Activated CD4-positive, alpha-beta T cell treated with anti-CD3 and anti-CD28 coated beads for 36 hours (primary cell): ENCODE results near the gene ADAMTS14. TPM values are rescaled to one million over a fixed set of nuclear protein-coding genes. Genes with fewer than 3 reads are reported as not detected.

Source experiments
- ATAC-seq: fragments of 200-7000 bp; cut with Tn5 transposase; one replicate; pipeline ENCODE4 v1.10.0; 2021; ENCODE audit warnings: mild to moderate bottlenecking, moderate library complexity
- CTCF ChIA-PET: fragments of 350-600 bp; sonication (Branson Sonifier 250); formaldehyde crosslinking; loops from one replicate; lab custom pipeline; 2021; ENCODE audit warnings: antibody characterized with exemption; lab: Charles Lee
- POLR2A ChIA-PET: fragments of 350-600 bp; sonication (Branson Sonifier 250); formaldehyde crosslinking; loops from one replicate; lab custom pipeline; 2021; ENCODE audit warnings: antibody characterized with exemption, inconsistent platforms; lab: Charles Lee
- DNase-seq: peaks from one replicate; pipeline ENCODE4 v3.0.0-alpha.2; 2020
- H3K27ac Mint-ChIP-seq: one replicate; pipeline ENCODE4 v1.8.0; 2021; ENCODE audit warnings: mixed read lengths
- H3K27me3 Mint-ChIP-seq: one replicate; pipeline ENCODE4 v1.8.0; 2021; ENCODE audit warnings: mixed read lengths
- H3K36me3 Mint-ChIP-seq: one replicate; pipeline ENCODE4 v1.8.0; 2021; ENCODE audit warnings: low read depth, mixed read lengths
- H3K4me1 Mint-ChIP-seq: one replicate; pipeline ENCODE4 v1.8.0; 2021; ENCODE audit warnings: mixed read lengths
- H3K4me3 Mint-ChIP-seq: one replicate; pipeline ENCODE4 v1.8.0; 2021; ENCODE audit warnings: mild to moderate bottlenecking, moderate library complexity, mixed read lengths
- H3K9me3 Mint-ChIP-seq: one replicate; pipeline ENCODE4 v1.8.0; 2021; ENCODE audit warnings: low read depth, mixed read lengths
- intact Hi-C, 2 experiments: fragments of 100-400 bp; cut with DNase I in 1 of 2; cut with micrococcal nuclease in 1 of 2; formaldehyde crosslinking; loops; one replicate each; pipeline versions ENCODE4 v1.14.2 to v1.15.1; 2022 to 2024; cut with DNase I, micrococcal nuclease
- total RNA-seq, 2 experiments: library from RNA; stranded (reverse); gene quantifications; one replicate each; pipeline ENCODE4 v1.2.3, GENCODE V29; 2021

The ADAMTS14 gene
- total RNA-seq, 2 experiments from 2014 or later, result not detected

- H3K27me3 Mint-ChIP-seq, result no peaks in the 10 kb centered on the region
- H3K9me3 Mint-ChIP-seq, result no peaks in the 10 kb centered on the region
- ChIA-PET POLR2A (no interaction called here), CTCF (no interaction called here)
- ATAC-seq (no peak), DNase-seq (no peak)
- no peak overlapping the region for H3K4me3 Mint-ChIP-seq
- H3K4me1 Mint-ChIP-seq, result no peaks in the 10 kb centered on the region
- H3K36me3 Mint-ChIP-seq, result no peaks in the 10 kb centered on the region
- intact Hi-C loops, result no loop called here
- no peak overlapping the region for H3K27ac Mint-ChIP-seq
Observed at GRCh38 chr10:70698211-70698610, 25.9 kb downstream of the ADAMTS14 start.

GRCh38 chr10:70699063-70699658 is 26.9 kb downstream of the ADAMTS14 start:
- POLR2A ChIA-PET, result no interaction called here
- H3K4me1 Mint-ChIP-seq, result no peaks in the 10 kb centered on the region
- CTCF ChIA-PET, result no interaction called here
- H3K27me3 Mint-ChIP-seq, result no peaks in the 10 kb centered on the region
- no peaks in the 10 kb centered on the region for H3K36me3 Mint-ChIP-seq
- DNase-seq (no peak), ATAC-seq (no peak)
- intact Hi-C loops, result no loop called here
- H3K27ac Mint-ChIP-seq, result no peak overlapping the region
- H3K9me3 Mint-ChIP-seq, result no peaks in the 10 kb centered on the region
- no peak overlapping the region for H3K4me3 Mint-ChIP-seq

DNA sequence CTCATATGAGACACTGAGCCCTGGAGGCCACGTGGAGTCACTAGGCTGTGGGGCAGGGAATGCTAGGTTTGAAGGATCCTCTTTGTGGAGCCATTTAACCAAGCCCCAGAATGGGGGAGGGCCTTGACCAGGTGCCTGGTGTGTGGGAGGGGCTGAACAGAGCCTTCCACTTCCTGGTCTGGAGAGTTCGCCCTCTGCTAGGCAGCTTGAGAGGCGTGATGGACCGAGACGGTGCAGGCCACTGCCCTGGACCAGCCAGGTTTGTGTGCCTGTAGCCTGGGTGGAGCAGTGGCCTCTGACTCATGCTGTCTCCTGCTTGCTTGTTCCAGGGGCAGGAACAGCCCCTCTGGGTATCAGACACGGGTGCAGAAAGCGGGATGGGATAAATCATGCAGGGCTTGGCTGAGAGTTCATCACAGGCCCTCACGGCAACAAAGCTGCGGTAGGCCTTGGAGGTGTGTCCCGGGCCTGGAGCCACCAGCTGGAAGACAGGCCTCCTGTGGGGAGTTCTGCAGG is 27.4 kb downstream of the ADAMTS14 start:
- no peak for DNase-seq
- no peaks in the 10 kb centered on the region for H3K9me3 Mint-ChIP-seq
- no peak overlapping the region for H3K27ac Mint-ChIP-seq
- ATAC-seq, result no peak
- H3K27me3 Mint-ChIP-seq, result no peaks in the 10 kb centered on the region
- intact Hi-C loops, result no loop called here
- H3K36me3 Mint-ChIP-seq, result no peaks in the 10 kb centered on the region
- H3K4me3 Mint-ChIP-seq, result no peak overlapping the region
- ChIA-PET POLR2A (no interaction called here), CTCF (no interaction called here)
- no peaks in the 10 kb centered on the region for H3K4me1 Mint-ChIP-seq

DNA sequence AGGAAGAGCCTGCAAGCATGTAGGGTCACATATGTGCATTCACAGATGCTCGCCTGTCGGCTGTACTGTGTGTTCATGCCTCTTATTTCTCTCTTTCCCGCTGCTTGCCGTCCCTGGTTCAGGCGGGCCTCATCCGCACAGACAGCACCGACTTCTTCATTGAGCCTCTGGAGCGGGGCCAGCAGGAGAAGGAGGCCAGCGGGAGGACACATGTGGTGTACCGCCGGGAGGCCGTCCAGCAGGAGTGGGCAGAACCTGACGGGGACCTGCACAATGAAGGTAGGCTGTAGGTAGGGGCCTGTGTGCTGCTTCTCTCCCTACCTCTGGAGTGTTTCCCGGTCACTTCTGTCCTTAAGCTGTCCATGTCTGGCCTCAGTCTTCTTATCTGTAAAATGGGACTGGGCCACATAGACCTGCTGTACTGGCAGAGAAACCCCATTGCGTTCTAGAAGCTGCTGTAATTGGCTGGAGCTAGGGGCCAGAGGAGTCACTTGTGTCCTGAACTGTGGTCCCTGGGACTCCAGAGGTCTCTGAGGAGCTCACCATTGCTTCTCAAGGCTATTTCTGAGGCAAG is 30.0 kb downstream of the ADAMTS14 start:
- no peak overlapping the region for H3K4me3 Mint-ChIP-seq
- H3K4me1 Mint-ChIP-seq, result no peaks in the 10 kb centered on the region
- ATAC-seq (no peak), DNase-seq (no peak)
- H3K36me3 Mint-ChIP-seq, result no peaks in the 10 kb centered on the region
- no peak overlapping the region for H3K27ac Mint-ChIP-seq
- ChIA-PET CTCF (interaction anchor here (0.7 kb wide), 1 partner anchor 10 kb away, joined by 5 read pairs; no protein-coding TSS in a partner anchor), POLR2A (no interaction called here)
- intact Hi-C loops, result no loop called here
- H3K27me3 Mint-ChIP-seq, result no peaks in the 10 kb centered on the region
- H3K9me3 Mint-ChIP-seq, result no peaks in the 10 kb centered on the region

DNA sequence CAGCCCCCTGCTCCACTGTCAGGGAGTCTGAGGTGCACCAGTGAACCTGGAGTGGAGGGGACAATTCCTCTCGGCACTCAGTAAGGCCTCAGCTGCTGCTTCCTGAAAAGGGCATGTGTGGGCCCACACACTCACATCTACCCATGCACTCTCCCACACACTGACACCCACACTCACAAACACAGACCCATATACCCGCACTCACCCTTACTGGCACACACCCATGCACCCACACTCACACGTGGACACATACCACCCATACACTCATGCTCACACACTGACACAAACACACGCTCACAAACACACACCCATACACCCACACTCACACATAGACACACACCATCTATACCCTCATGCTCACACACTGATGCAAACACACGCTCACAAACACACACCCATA is 31.9 kb downstream of the ADAMTS14 start:
- H3K4me1 Mint-ChIP-seq, result no peaks in the 10 kb centered on the region
- no peak overlapping the region for H3K4me3 Mint-ChIP-seq
- no peaks in the 10 kb centered on the region for H3K36me3 Mint-ChIP-seq
- DNase-seq (no peak), ATAC-seq (no peak)
- POLR2A ChIA-PET, result no interaction called here
- intact Hi-C loops, result no loop called here
- H3K27ac Mint-ChIP-seq, result no peak overlapping the region
- no peaks in the 10 kb centered on the region for H3K9me3 Mint-ChIP-seq
- CTCF ChIA-PET, result no interaction called here
- H3K27me3 Mint-ChIP-seq, result no peaks in the 10 kb centered on the region

GRCh38 chr10:70705121-70705861 is 33.0 kb downstream of the ADAMTS14 start:
- intact Hi-C loops, result no loop called here
- no peaks in the 10 kb centered on the region for H3K27me3 Mint-ChIP-seq
- ATAC-seq (no peak), DNase-seq (no peak)
- H3K4me1 Mint-ChIP-seq, result no peaks in the 10 kb centered on the region
- no peak overlapping the region for H3K27ac Mint-ChIP-seq
- no peaks in the 10 kb centered on the region for H3K36me3 Mint-ChIP-seq
- POLR2A ChIA-PET, result no interaction called here
- no peaks in the 10 kb centered on the region for H3K9me3 Mint-ChIP-seq
- no peak overlapping the region for H3K4me3 Mint-ChIP-seq
- CTCF ChIA-PET, result no interaction called here

DNA sequence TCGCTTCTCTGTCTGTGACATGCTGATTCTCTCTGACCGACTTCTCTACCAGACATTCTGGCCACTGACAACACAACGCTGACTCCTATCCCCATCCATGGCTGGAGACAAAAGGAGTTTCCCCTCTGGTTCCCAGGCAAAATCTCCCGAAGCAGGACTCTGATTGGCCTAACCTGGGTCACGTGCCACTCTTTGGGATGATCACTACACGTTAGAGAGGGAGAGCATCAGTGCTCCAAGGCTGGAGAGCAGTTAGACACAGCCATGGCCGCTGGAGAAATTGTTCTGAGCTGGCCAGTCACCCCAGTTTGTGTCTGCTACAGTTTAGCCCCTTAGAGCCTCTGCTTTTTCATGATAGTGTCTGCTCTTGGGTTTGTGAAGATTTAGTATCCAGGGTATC is 38.9 kb downstream of the ADAMTS14 start:
- ChIA-PET POLR2A (no interaction called here), CTCF (no interaction called here)
- H3K4me3 Mint-ChIP-seq, result no peak overlapping the region
- no peak for ATAC-seq
- no peaks in the 10 kb centered on the region for H3K27me3 Mint-ChIP-seq
- intact Hi-C loops, result no loop called here
- H3K36me3 Mint-ChIP-seq, result no peaks in the 10 kb centered on the region
- H3K4me1 Mint-ChIP-seq, result no peaks in the 10 kb centered on the region
- H3K9me3 Mint-ChIP-seq, result no peaks in the 10 kb centered on the region
- no peak for DNase-seq
- H3K27ac Mint-ChIP-seq, result no peak overlapping the region

DNA sequence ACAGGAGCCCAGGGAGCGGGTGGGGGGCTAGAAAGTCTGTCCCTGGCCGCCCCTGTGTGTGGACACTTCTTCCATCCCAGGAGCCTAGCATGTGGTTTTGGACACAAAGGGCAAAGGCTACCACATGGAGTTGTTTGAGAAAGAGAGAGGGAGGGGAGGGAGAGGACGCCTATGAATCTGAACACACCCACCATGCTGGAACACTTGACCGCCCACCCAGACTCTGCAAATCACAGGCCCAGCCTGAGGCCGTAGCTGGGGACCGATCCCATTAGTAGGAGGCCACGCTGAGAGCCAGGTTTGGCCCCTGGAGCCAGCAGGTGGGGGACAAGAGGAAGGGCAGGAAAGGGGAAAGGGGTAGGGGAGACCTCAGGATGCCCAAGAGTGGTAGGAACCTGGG is 39.6 kb downstream of the ADAMTS14 start:
- H3K4me3 Mint-ChIP-seq, result no peak overlapping the region
- ATAC-seq (no peak), DNase-seq (no peak)
- H3K4me1 Mint-ChIP-seq, result no peaks in the 10 kb centered on the region
- intact Hi-C loops, result no loop called here
- POLR2A ChIA-PET, result no interaction called here
- no peaks in the 10 kb centered on the region for H3K9me3 Mint-ChIP-seq
- no peaks in the 10 kb centered on the region for H3K36me3 Mint-ChIP-seq
- CTCF ChIA-PET, result no interaction called here
- H3K27ac Mint-ChIP-seq, result no peak overlapping the region
- no peaks in the 10 kb centered on the region for H3K27me3 Mint-ChIP-seq

- CTCF ChIA-PET, result interaction anchor here (1.2 kb wide), 1 partner anchor 164 kb away, joined by 4 read pairs; no protein-coding TSS in a partner anchor
- POLR2A ChIA-PET, result no interaction called here
Observed at GRCh38 chr10:70714245-70714644, 41.9 kb downstream of the ADAMTS14 start.

DNA sequence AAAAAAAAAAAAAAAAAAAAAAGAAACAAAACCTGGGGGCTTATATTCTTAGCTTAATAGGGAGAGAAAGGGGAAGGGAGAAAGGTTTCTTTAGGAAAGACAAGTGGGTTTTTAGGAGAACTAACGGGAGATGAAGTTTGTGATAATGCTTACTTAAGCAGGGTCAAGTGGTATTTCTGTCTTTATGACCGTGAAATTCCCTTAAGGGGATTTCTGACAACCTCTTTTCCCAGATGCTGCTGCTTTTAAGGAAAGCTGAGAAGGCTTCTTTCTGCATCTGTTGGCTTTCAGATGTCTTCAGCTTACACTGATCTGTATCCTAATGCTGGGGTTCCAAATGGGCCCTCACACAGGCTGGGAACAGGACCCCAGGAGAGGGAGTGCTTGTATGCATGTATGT is 42.6 kb downstream of the ADAMTS14 start:
- Mint-ChIP-seq H3K9me3 (no peaks in the 10 kb centered on the region), H3K36me3 (no peaks in the 10 kb centered on the region), H3K4me1 (no peaks in the 10 kb centered on the region), H3K27me3 (no peaks in the 10 kb centered on the region), H3K4me3 (no peak overlapping the region), H3K27ac (no peak overlapping the region)
- intact Hi-C loops, result no loop called here
- no peak for DNase-seq
- CTCF ChIA-PET, result no interaction called here
- POLR2A ChIA-PET, result no interaction called here
- ATAC-seq, result no peak

More at GRCh38 chr10:70714245-70714644, 41.9 kb downstream of the ADAMTS14 start:
- Mint-ChIP-seq H3K36me3 (no peaks in the 10 kb centered on the region), H3K4me3 (no peak overlapping the region), H3K27me3 (no peaks in the 10 kb centered on the region), H3K4me1 (no peaks in the 10 kb centered on the region), H3K9me3 (no peaks in the 10 kb centered on the region), H3K27ac (no peak overlapping the region)
- ATAC-seq (no peak), DNase-seq (no peak)
- intact Hi-C loops, result no loop called here

DNA sequence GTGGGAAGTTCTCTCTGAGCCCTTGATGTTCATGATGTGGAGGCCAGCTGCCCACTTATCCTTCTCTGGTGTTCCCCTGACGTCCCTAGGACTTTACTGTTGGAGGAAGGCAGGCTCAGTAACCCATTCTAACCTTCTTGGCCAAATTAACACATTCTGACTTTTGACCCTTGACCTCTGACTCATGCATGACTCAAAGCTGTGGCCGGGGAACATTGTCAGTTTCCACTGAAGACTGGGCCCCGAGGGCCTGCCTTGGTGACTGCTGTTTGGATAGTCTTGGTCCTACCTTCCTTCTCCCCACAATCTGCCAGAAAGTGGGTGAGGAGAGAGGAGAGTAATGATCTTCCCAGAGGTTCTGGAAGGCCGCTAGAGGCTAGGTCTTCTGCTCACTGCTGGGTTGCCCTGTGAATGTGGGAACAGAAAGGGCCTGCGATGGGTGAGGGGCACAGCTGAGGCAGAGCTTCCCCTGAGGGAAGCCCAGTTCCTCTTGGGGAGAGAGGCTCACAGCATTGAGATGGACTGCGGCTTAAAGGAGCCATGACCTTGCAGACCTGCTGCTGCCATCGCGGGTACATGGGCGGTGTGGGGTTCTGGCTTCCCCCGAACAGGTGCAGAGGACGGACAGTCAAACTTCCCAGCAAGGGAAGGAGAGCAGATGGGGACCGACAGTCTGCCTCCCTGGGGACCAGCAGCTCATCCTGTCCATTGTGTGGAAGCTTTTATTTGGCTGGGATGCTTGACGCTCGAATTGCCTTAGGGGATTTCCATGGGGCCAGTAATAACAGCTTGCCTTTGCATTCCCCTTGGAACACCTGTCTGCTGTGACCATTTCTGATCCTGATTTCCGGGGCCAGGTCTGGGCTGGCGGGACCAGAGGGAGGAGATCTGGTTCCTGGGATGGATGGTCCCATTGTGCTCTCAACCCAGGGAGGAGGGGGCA is 43.8 kb downstream of the ADAMTS14 start:
- intact Hi-C loops, result no loop called here
- Mint-ChIP-seq H3K27me3 (no peaks in the 10 kb centered on the region), H3K4me1 (no peaks in the 10 kb centered on the region), H3K4me3 (no peak overlapping the region), H3K36me3 (no peaks in the 10 kb centered on the region), H3K27ac (no peak overlapping the region), H3K9me3 (no peaks in the 10 kb centered on the region)
- POLR2A ChIA-PET, result no interaction called here
- CTCF ChIA-PET, result interaction anchor here (0.9 to 1.2 kb wide), 2 partner anchors 97 to 166 kb away, joined by 3 read pairs; no protein-coding TSS in a partner anchor
- DNase-seq, result peak; percentile 55
- peak; percentile 81 for ATAC-seq
